ENCODE data around the gene LMAN1. TPM values are rescaled to one million over a fixed set of nuclear protein-coding genes. Genes with fewer than 3 reads are reported as not detected.

LMAN1 gene
- total RNA-seq, 3 donors from 2014 or later, result 42.7 to 54.1 (median 48.5) TPM

DNA sequence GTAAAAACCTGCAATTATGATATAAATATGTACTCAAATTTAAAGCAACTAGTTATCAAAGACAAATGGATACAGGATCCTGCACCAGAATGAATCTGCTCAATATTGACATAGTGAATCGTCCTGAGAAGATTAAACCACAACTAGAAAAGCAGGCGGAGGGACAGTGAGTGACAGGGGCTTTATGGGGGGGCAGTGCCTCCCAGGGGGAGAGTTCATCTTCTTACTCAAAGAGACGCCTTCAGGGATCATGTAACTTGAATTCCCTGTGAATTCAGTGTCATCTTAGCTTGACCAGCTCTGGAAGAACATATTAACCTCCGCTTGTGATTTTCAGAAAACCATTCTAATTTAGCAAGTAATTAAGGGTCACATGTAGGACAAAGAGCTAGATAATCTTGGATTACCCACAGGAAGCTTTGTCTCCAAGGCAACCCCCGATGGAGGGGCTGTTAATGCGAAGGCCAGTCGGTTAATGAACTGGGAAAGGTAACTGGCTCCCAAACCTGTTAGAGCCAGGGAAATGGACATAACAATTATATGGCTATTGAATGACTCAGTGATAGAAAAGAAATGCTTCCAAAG lies 17.4 kb upstream of the LMAN1 start:
- no peaks in the 10 kb centered on the region for H3K4me1 ChIP-seq (ENCODE audit: low read depth)
- ATAC-seq (no peak), DNase-seq (no peak)
- TF ChIP-seq, protein P1, sequence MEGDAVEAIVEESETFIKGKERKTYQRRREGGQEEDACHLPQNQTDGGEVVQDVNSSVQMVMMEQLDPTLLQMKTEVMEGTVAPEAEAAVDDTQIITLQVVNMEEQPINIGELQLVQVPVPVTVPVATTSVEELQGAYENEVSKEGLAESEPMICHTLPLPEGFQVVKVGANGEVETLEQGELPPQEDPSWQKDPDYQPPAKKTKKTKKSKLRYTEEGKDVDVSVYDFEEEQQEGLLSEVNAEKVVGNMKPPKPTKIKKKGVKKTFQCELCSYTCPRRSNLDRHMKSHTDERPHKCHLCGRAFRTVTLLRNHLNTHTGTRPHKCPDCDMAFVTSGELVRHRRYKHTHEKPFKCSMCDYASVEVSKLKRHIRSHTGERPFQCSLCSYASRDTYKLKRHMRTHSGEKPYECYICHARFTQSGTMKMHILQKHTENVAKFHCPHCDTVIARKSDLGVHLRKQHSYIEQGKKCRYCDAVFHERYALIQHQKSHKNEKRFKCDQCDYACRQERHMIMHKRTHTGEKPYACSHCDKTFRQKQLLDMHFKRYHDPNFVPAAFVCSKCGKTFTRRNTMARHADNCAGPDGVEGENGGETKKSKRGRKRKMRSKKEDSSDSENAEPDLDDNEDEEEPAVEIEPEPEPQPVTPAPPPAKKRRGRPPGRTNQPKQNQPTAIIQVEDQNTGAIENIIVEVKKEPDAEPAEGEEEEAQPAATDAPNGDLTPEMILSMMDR (IDR thresholded peaks at IDR 0.05), result no peak
- no peaks in the 10 kb centered on the region for H3K9me3 ChIP-seq
- intact Hi-C loops (cut with DNase I, micrococcal nuclease), result no loop called here
- H3K36me3 ChIP-seq (ENCODE audit: low read depth), result no peaks in the 10 kb centered on the region
- no peak overlapping the region for H3K4me3 ChIP-seq

DNA sequence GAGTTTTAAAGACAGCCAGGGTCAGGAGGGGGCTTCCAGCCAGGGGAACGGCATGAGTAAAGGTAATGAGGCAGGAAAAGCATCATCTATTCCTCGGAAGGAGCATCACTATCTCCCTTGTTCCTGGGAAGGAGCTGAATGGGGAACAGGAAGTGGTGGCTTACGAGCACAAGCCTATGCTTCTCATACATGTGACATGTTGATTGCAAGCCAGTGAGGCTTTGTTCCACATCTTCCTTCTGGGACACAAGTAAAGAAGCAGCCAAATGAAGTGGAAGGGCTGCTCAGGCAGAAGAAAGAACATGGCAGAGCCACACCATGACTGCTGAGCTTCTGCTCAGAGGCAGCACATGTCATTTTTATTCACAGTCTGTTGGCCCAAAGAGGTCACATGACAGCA lies 15.1 kb upstream of the LMAN1 start:
- ATAC-seq (no peak), DNase-seq (no peak)
- intact Hi-C loops (cut with DNase I, micrococcal nuclease), result no loop called here
- TF ChIP-seq, protein P1 (IDR thresholded peaks at IDR 0.05), result no peak
- Histone ChIP-seq H3K4me1 (ENCODE audit: low read depth) (no peaks in the 10 kb centered on the region), H3K4me3 (no peak overlapping the region), H3K9me3 (no peaks in the 10 kb centered on the region), H3K36me3 (ENCODE audit: low read depth) (no peaks in the 10 kb centered on the region)

DNA sequence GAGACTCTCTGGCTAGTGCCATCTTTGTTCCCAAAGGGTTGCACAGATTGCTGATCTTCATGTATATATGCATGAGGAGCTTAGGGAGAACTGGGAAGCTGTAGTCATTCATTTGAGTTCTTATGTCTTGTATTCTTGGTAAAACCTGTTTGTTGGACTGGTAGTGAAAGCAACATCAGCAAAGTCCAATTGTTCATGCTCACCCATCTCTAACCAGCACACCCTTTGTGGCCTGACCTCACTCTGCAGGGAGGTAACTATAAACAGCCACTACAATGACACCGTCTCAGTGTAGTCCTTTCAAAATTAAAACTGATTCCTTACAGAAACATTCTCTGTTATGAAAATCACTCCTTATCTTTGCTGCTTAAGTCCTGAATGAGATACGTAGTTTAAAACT lies 13.9 kb upstream of the LMAN1 start:
- intact Hi-C loops (cut with DNase I, micrococcal nuclease), result no loop called here
- Histone ChIP-seq H3K4me1 (ENCODE audit: low read depth) (no peaks in the 10 kb centered on the region), H3K9me3 (no peaks in the 10 kb centered on the region), H3K4me3 (no peak overlapping the region), H3K36me3 (ENCODE audit: low read depth) (no peaks in the 10 kb centered on the region)
- ATAC-seq (no peak), DNase-seq (no peak)
- TF ChIP-seq, protein P1 (IDR thresholded peaks at IDR 0.05), result no peak

DNA sequence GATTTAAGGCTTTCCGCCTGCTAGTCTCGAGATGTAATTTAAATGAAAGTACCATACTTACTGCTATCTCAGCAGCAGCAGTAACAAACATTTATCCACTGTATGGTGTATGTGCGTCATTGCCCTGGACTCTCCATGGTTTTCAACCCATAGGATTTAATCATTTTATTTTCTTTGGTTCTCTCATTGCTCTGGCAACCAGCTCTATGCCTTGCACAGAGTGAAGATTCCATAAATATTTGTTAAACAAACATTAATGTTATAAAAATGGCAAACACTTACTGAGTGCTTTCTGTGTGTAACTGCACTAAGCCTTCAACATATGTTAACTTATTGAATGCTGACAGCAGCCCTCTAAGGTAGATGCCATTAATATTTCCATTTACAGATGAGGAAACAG lies 1.3 kb upstream of the LMAN1 start:
- intact Hi-C loops (cut with DNase I, micrococcal nuclease), result no loop called here
- Histone ChIP-seq H3K36me3 (ENCODE audit: low read depth) (no peaks in the 10 kb centered on the region), H3K9me3 (no peaks in the 10 kb centered on the region), H3K4me1 (ENCODE audit: low read depth) (no peaks in the 10 kb centered on the region), H3K4me3 (no peak overlapping the region)
- TF ChIP-seq, protein P1 (IDR thresholded peaks at IDR 0.05), result no peak
- DNase-seq, result no peak
- ATAC-seq, result no peak

DNA sequence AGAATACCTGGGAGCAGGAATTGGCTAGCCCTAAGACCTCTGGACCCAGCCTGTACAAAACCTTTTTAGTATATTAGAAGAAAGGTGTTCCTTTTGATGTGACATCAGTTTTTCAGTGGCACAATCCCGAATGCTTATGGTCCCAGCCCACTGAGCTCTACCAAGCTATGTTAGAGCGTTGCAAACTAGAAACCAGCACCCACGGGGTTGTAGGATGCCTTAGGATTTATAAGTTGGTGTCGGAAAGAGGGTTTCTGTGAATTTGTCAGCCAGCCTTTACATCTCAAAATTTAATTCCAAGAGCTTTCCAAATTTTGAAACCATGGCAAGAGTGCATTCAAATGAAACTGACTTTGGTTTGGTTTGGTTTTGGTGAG lies 499 bp upstream of the LMAN1 start:
- TF ChIP-seq, protein P1 (IDR thresholded peaks at IDR 0.05), result no peak
- intact Hi-C loops (cut with DNase I, micrococcal nuclease), result no loop called here
- DNase-seq (no peak), ATAC-seq (peak; percentile 1)
- Histone ChIP-seq H3K36me3 (ENCODE audit: low read depth) (no peaks in the 10 kb centered on the region), H3K4me3 (no peak overlapping the region), H3K4me1 (ENCODE audit: low read depth) (no peaks in the 10 kb centered on the region), H3K9me3 (no peaks in the 10 kb centered on the region)

DNA sequence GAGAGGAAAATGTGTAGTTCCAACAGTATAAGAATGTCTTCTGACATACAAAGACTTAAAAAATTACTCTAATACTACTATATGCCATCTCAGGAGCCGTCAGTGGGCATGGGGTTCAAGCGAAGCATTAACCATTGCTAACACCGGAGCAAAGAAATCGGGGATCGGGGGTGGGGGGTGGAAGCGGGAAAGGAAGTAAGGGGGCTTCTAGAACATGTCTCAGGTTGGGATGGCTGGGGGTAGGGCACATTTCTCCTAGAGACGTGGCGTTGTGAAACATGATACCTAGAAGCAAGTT lies 702 bp downstream of the LMAN1 start:
- Histone ChIP-seq H3K9me3 (no peaks in the 10 kb centered on the region), H3K4me3 (peak overlapping the region; percentile 88), H3K4me1 (ENCODE audit: low read depth) (no peaks in the 10 kb centered on the region), H3K36me3 (ENCODE audit: low read depth) (no peaks in the 10 kb centered on the region)
- intact Hi-C loops (cut with DNase I, micrococcal nuclease), result no loop called here
- TF ChIP-seq, protein P1 (IDR thresholded peaks at IDR 0.05), result no peak
- DNase-seq (peak in 1 of 3 donors; percentile 30), ATAC-seq (no peak)
